Stomach (tissue), 4 donors: ENCODE results near the gene DYNC1LI2.
"Not testable (repeated sequence)": the region's sequence is repeated elsewhere in the genome, so short reads cannot be mapped to it uniquely, and the experiment has no call there.

Experiments used
- POLR2A ChIP-seq, 4 donors: fragments of 450-650 bp; IDR thresholded peaks; one replicate each; pipeline ENCODE4 v1.6.1; 2016; ENCODE audit warnings: antibody characterized with exemption in 4 of 4, control low read depth in 2 of 4, mild to moderate bottlenecking in 1 of 4, moderate library complexity in 1 of 4
- TF ChIP-seq, protein P1 (sequence below), 7 experiments: fragments of 450-650 bp in 4 of 7; fragments of 200-600 bp in 3 of 7; sonication (generic) in 3 of 7; IDR thresholded peaks; one replicate each; pipeline ENCODE4 v1.5.1; 2016 to 2019; ENCODE audit warnings: antibody characterized with exemption in 7 of 7, control low read depth in 2 of 7, mild to moderate bottlenecking in 1 of 7

DNA sequence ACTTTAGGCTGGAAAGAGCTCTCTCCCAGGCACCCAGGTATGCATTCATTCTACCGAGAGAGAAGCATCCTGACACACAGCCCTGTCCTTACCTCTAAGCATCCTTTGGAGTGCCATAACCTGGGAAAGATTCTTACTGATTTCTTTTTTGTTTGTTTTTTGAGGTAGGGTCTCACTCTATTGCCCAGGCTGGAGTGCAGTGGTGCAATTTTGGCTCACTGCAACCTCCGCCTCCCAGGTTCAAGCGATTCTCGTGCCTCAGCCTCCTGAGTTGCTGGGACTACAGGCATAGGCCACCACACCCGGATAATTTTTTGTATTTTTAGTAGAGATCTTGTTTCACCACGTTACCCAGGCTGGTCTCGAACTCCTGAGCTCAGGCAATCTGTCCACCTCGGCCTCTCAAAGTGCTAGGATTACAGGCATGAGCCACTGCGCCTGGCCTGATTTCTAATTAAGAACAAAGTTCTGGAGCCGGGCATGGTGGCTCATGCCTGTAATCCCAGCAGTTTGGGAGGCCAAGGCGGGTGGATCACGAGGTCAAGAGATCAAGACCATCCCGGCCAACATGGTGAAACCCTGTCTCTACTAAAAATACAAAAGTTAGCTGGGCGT is 65.8 kb downstream of the DYNC1LI2 start:
- TF ChIP-seq, protein P1, sequence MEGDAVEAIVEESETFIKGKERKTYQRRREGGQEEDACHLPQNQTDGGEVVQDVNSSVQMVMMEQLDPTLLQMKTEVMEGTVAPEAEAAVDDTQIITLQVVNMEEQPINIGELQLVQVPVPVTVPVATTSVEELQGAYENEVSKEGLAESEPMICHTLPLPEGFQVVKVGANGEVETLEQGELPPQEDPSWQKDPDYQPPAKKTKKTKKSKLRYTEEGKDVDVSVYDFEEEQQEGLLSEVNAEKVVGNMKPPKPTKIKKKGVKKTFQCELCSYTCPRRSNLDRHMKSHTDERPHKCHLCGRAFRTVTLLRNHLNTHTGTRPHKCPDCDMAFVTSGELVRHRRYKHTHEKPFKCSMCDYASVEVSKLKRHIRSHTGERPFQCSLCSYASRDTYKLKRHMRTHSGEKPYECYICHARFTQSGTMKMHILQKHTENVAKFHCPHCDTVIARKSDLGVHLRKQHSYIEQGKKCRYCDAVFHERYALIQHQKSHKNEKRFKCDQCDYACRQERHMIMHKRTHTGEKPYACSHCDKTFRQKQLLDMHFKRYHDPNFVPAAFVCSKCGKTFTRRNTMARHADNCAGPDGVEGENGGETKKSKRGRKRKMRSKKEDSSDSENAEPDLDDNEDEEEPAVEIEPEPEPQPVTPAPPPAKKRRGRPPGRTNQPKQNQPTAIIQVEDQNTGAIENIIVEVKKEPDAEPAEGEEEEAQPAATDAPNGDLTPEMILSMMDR (IDR thresholded peaks at IDR 0.05), result not testable (repeated sequence)
- TF ChIP-seq POLR2A (IDR thresholded peaks at IDR 0.05), result not testable (repeated sequence)
